HG03025 (cell line): ENCODE results near the gene PAQR6.
"Not testable (repeated sequence)": the region's sequence is repeated elsewhere in the genome, so short reads cannot be mapped to it uniquely, and the experiment has no call there.

Source experiments
- ATAC-seq: cut with Tn5 transposase; IDR thresholded peaks from one replicate; pipeline ENCODE4 v1.9.1; 2021; ENCODE audit warnings: mild to moderate bottlenecking, moderate library complexity; ENCODE audit not compliant: unreplicated experiment, low FRiP score

The PAQR6 gene

GRCh38 chr1:156233426-156234127 lies 14.3 kb downstream of the PAQR6 start:
- ATAC-seq, result no peak

- ATAC-seq, result no peak
Observed at GRCh38 chr1:156232201-156232894, 15.5 kb downstream of the PAQR6 start.

- ATAC-seq, result no peak
Observed at GRCh38 chr1:156230473-156230837, 17.4 kb downstream of the PAQR6 start.

- no peak for ATAC-seq
Observed at GRCh38 chr1:156229809-156230472, 17.9 kb downstream of the PAQR6 start.

- no peak for ATAC-seq
Observed at GRCh38 chr1:156228501-156228900, 19.4 kb downstream of the PAQR6 start.

GRCh38 chr1:156226782-156227181 lies 21.1 kb downstream of the PAQR6 start:
- no peak for ATAC-seq

- peak; percentile 63 for ATAC-seq
Observed at GRCh38 chr1:156226116-156226538, 21.7 kb downstream of the PAQR6 start.

- ATAC-seq, result no peak
Observed at GRCh38 chr1:156225677-156226014, 22.2 kb downstream of the PAQR6 start.

GRCh38 chr1:156221986-156222692 lies 25.7 kb downstream of the PAQR6 start:
- no peak for ATAC-seq

GRCh38 chr1:156220226-156220625 lies 27.6 kb downstream of the PAQR6 start:
- ATAC-seq, result no peak

GRCh38 chr1:156217871-156218270 lies 30.0 kb downstream of the PAQR6 start:
- ATAC-seq, result no peak

GRCh38 chr1:156216361-156217086 lies 31.3 kb downstream of the PAQR6 start:
- ATAC-seq, result not testable (repeated sequence)

GRCh38 chr1:156214024-156214748 lies 33.7 kb downstream of the PAQR6 start:
- no peak for ATAC-seq

- no peak for ATAC-seq
Observed at GRCh38 chr1:156213644-156213966, 34.3 kb downstream of the PAQR6 start.

- peak; percentile 81 for ATAC-seq
Observed at GRCh38 chr1:156212833-156213643, 34.8 kb downstream of the PAQR6 start, which contains the start of gene PMF1. Gene PMF1, plus strand, starts transcription at chr1:156213007. Its CDS starts 9 bp downstream, at chr1:156213016.

- ATAC-seq, result no peak
Observed at GRCh38 chr1:156212130-156212529, 35.7 kb downstream of the PAQR6 start.

- no peak for ATAC-seq
Observed at GRCh38 chr1:156211243-156211642, 36.6 kb downstream of the PAQR6 start.

GRCh38 chr1:156204686-156205085 lies 43.2 kb downstream of the PAQR6 start:
- ATAC-seq, result no peak

- no peak for ATAC-seq
Observed at GRCh38 chr1:156203331-156203730, 44.5 kb downstream of the PAQR6 start.
